PC-3 (cell line): Measurements from ENCODE around the gene PWWP2B.

Experiments
- EZH2 ChIP-seq: fragments of 300-600 bp; sonication (generic); IDR thresholded peaks from one replicate; pipeline ENCODE4 v1.6.1; 2017; ENCODE audit warnings: antibody characterized with exemption, mild to moderate bottlenecking, low read length; ENCODE audit not compliant: unreplicated experiment
- TF ChIP-seq, protein P1 (sequence below): fragments of 300-600 bp; sonication (generic); conservative IDR thresholded peaks from 2 replicates; pipeline ENCODE4 v1.5.1; 2017; ENCODE audit warnings: antibody characterized with exemption, low read depth, mild to moderate bottlenecking, low read length

DNA sequence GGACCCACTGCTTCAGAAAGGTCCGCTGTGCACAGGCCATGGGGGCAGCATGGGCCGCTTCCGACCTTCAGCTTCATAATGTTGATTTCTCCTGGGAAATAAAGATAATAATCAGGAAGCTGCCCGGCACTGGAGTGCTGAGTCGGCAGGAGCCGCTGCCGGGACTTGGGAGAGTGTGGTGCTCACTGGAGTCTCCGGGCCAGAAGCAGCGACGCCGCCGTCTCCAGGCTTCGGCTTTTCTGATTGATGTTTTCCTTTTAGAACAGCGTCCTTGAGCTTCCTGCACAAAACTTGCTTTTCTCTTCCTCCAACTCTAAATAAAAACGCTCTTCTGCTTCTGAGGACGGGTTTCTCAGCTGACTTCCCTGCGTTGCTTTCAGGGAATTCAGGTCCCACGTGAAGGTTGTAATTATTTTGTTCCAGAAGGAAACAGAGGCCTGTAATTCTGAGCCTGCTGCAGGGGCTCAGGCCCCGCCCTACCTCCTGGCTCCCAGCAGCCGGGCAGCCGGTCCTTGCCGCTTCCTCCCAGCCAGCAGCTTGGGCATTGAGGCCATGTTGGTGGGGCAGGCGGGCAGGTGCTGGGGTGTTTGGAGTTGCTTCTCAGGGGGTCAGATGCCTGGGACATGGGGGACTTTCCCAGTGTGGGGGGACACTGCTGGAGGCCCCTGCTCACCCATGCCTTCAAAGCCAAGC lies 14.7 kb downstream of the PWWP2B start:
- TF ChIP-seq, protein P1, sequence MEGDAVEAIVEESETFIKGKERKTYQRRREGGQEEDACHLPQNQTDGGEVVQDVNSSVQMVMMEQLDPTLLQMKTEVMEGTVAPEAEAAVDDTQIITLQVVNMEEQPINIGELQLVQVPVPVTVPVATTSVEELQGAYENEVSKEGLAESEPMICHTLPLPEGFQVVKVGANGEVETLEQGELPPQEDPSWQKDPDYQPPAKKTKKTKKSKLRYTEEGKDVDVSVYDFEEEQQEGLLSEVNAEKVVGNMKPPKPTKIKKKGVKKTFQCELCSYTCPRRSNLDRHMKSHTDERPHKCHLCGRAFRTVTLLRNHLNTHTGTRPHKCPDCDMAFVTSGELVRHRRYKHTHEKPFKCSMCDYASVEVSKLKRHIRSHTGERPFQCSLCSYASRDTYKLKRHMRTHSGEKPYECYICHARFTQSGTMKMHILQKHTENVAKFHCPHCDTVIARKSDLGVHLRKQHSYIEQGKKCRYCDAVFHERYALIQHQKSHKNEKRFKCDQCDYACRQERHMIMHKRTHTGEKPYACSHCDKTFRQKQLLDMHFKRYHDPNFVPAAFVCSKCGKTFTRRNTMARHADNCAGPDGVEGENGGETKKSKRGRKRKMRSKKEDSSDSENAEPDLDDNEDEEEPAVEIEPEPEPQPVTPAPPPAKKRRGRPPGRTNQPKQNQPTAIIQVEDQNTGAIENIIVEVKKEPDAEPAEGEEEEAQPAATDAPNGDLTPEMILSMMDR, result no peak
- no peak for TF ChIP-seq EZH2
